Measurements from ENCODE around the gene GPR55. TPM values are rescaled to one million over a fixed set of nuclear protein-coding genes. Genes with fewer than 3 reads are reported as not detected.

Gene GPR55
- total and polyA plus RNA-seq, 8 donors = 0.02 to 0.12 (median 0.06) TPM; not detected in 3

DNA sequence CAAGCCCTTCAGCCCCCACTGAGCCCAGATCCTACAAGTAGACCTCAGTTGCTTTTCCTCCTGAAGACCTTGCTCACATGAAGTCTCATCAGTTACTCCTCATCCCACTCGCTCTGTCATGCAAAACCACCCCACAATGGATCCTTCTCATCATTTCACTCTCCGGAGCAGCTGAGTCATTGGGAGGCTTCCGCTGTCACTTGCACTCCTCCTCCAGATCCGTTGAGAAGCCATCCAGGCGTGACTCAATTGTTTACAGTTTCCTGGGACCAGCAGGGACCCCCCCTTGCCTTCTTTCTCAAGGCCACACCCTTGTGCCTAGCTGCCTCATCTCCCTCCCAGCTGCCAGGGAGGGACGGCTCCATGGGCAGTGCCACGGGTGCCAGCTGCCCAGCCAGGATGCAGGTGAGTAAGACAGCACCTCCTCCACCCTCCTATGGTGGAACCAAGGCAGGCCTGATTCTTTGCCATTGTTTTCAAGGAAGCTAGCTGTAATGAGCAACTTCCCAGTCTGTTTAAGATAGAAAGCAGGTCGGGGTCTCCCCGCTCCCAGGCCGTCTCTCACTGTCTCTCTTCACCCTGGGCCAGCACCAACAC, 16.3 kb downstream of the GPR55 start:
- DNase-seq (peak in 2 of 6 donors; percentile 10 to 39), FAIRE-seq (no peak), ATAC-seq (peak in 1 of 4 donors; percentile 39)
- TF ChIP-seq, protein P1, sequence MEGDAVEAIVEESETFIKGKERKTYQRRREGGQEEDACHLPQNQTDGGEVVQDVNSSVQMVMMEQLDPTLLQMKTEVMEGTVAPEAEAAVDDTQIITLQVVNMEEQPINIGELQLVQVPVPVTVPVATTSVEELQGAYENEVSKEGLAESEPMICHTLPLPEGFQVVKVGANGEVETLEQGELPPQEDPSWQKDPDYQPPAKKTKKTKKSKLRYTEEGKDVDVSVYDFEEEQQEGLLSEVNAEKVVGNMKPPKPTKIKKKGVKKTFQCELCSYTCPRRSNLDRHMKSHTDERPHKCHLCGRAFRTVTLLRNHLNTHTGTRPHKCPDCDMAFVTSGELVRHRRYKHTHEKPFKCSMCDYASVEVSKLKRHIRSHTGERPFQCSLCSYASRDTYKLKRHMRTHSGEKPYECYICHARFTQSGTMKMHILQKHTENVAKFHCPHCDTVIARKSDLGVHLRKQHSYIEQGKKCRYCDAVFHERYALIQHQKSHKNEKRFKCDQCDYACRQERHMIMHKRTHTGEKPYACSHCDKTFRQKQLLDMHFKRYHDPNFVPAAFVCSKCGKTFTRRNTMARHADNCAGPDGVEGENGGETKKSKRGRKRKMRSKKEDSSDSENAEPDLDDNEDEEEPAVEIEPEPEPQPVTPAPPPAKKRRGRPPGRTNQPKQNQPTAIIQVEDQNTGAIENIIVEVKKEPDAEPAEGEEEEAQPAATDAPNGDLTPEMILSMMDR (IDR thresholded peaks at IDR 0.05) = no peak
- WGBS, 2 donors = 60 to 71% methylated on average over 10 of the region's 10 CpGs
- H3K27me3 ChIP-seq = no peaks in the 10 kb centered on the region
- no peak overlapping the region for H3K4me3 ChIP-seq
- no peaks in the 10 kb centered on the region for H3K4me1 ChIP-seq
- H3K36me3 ChIP-seq = no peaks in the 10 kb centered on the region
- no peak overlapping the region for H3K27ac ChIP-seq
- H3K9me3 ChIP-seq = no peaks in the 10 kb centered on the region
- intact Hi-C loops (cut with DNase I) = no loop called here

DNA sequence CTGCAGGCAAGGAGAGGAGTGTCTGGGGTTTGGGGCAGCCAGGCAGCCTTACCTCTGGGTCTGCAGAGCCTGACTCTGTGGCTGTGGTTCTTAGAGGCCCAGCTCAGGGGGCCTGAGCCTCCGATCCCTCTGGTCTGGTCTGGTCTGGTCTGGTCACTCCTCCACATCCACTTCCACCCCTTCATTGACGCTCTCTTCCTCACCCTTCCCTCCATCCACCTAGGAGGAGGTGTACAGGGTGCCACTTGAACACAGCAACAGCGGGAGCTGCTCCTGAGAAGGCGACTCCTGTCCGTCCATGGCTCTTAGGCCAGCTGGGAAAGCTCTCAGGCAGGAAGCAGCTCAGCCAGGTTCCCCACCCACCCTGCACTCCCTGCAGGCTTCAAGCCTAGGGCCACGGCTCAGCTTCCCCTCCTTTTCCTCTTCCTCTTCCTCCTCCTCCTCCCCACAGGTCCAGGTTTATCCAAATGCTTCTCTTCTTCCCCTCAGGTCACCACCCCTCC, 16.9 kb downstream of the GPR55 start:
- H3K27ac ChIP-seq = no peak overlapping the region
- 64 to 68% methylated on average over 6 of the region's 6 CpGs for WGBS, 2 donors
- no peak for ATAC-seq
- no peak for FAIRE-seq
- TF ChIP-seq, protein P1 (IDR thresholded peaks at IDR 0.05) = no peak
- no peak overlapping the region for H3K4me3 ChIP-seq
- H3K27me3 ChIP-seq = no peaks in the 10 kb centered on the region
- no peaks in the 10 kb centered on the region for H3K4me1 ChIP-seq
- peak in 1 of 6 donors; percentile 22 for DNase-seq
- intact Hi-C loops (cut with DNase I) = no loop called here
- no peaks in the 10 kb centered on the region for H3K36me3 ChIP-seq
- no peaks in the 10 kb centered on the region for H3K9me3 ChIP-seq

DNA sequence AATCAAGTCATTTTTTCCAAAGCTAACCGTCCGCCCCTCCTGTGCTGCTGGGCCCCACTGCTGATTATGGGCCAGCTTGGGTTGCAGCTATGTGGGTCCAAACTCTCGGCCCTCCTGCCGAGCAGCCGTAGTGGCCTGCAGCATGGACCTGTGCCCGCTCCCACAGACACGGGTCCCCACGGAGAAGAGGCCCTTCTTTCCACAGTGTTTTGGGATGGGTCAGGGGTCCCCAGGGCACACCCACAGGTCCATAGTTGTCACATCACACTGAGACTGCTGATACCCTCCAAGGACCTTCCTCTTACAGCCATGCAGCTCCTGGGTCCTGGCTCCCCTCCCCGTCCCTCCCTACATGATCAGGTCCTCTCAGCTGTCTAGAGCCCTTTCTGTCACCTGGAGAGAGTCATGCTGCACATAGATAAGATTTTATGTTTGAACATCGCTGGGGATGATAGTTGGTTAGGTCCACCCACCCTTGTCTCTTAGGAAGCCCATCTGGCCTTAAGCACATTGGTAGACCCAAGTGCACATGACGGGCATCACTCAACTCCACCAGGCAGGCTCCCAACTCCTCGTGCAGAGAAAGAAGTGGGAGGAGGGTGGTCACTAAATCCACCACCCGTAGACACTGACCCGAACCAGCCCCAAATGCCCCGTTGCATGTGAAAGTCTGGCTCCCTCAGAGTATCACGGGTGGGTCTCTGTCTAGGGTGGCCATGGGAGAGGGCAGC, 17.5 kb downstream of the GPR55 start:
- TF ChIP-seq, protein P1 (IDR thresholded peaks at IDR 0.05) = no peak
- H3K9me3 ChIP-seq = no peaks in the 10 kb centered on the region
- no peak for FAIRE-seq
- 79 to 83% methylated on average over 16 of the region's 16 CpGs for WGBS, 2 donors
- no peak overlapping the region for H3K27ac ChIP-seq
- intact Hi-C loops (cut with DNase I) = no loop called here
- no peaks in the 10 kb centered on the region for H3K4me1 ChIP-seq
- H3K36me3 ChIP-seq = no peaks in the 10 kb centered on the region
- no peaks in the 10 kb centered on the region for H3K27me3 ChIP-seq
- no peak overlapping the region for H3K4me3 ChIP-seq
- ATAC-seq = no peak
- DNase-seq = peak in 1 of 6 donors; percentile 47

DNA sequence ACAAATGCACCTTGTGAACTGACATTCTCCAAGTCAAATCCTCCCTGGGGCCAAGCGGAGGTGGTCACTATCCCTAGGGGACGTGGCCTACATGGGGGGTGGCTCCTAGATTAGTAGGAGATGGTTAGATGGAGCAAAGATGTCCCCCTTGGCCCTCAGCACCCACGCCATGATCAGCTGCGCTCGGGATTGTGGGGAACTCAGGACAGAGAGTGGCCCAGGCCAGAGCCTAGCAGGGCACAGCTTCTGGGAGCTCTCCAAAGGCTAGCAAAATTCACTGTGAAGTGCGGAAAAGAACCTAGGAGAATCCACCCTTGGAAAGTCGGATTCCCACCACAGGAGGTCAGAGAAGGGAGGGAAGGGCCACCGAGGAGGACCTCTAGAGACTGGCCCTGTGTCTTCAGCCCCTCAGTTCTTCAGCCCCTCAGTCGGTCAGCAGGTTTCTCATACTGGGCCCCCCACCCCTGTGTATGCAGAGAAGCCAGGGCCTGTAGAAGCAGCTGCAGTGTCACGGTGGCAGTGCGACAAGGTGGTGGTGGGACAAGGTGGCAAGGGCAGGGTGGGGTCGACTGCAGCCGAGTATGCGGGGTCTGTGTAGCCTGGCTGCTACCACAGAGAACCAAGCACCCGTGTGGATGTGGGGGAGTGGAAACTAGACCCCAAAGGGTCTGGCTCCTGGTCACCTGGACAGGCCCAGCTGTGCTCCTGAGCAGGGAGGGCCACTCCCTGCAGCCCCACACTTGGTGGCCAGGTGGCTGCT, 18.4 kb downstream of the GPR55 start:
- Histone ChIP-seq H3K27ac (no peak overlapping the region), H3K4me3 (no peak overlapping the region), H3K4me1 (no peaks in the 10 kb centered on the region), H3K27me3 (no peaks in the 10 kb centered on the region), H3K9me3 (no peaks in the 10 kb centered on the region), H3K36me3 (no peaks in the 10 kb centered on the region)
- peak in 2 of 6 donors; percentile 34 to 36 for DNase-seq
- TF ChIP-seq, protein P1 (IDR thresholded peaks at IDR 0.05) = no peak
- intact Hi-C loops (cut with DNase I) = no loop called here
- no peak for FAIRE-seq
- ATAC-seq = no peak
- 79 to 89% methylated on average over 15 of the region's 15 CpGs for WGBS, 2 donors

Measured in pancreas (tissue), 10 donors.